ENCODE results near the gene VEGFC. TPM values are rescaled to one million over a fixed set of nuclear protein-coding genes. Genes with fewer than 3 reads are reported as not detected.

Gene VEGFC
- polyA plus RNA-seq, 1 donor (not counting 4 experiments of a cell fraction or from before 2014, with no cell fraction given), result 19.4 TPM

DNA sequence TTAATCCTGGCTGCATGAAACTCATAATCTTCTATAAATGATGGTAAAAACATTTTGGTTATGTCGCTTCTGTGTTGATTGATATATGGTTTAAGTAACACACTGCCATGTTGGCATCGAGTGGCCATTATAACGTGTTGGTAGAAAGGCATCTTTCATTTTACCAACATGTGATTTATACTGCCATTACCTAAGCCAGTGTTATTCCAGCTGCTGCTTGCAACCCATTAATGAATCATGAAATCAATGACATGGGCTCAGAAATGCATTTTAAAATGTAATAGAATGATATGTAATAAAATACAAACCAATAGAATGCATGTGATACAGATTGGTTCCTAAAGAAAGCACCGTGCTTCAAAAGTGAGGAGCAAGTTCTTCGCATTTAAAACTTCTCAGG, 102.0 kb downstream of the VEGFC start:
- no peaks in the 10 kb centered on the region for H3K4me1 ChIP-seq (ENCODE audit: control insufficient read depth, extremely low read depth, insufficient read depth, low read length)
- no peaks in the 10 kb centered on the region for H3K27me3 ChIP-seq (ENCODE audit: control insufficient read depth, extremely low read depth, insufficient read depth, low read length)
- TF ChIP-seq EZH2 (IDR thresholded peaks at IDR 0.05; ENCODE audit: low read length), result no peak
- TF ChIP-seq, protein P1, sequence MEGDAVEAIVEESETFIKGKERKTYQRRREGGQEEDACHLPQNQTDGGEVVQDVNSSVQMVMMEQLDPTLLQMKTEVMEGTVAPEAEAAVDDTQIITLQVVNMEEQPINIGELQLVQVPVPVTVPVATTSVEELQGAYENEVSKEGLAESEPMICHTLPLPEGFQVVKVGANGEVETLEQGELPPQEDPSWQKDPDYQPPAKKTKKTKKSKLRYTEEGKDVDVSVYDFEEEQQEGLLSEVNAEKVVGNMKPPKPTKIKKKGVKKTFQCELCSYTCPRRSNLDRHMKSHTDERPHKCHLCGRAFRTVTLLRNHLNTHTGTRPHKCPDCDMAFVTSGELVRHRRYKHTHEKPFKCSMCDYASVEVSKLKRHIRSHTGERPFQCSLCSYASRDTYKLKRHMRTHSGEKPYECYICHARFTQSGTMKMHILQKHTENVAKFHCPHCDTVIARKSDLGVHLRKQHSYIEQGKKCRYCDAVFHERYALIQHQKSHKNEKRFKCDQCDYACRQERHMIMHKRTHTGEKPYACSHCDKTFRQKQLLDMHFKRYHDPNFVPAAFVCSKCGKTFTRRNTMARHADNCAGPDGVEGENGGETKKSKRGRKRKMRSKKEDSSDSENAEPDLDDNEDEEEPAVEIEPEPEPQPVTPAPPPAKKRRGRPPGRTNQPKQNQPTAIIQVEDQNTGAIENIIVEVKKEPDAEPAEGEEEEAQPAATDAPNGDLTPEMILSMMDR (optimal IDR thresholded peaks at IDR 0.05 in 1 of 3, IDR thresholded peaks at IDR 0.05 in 1 of 3, conservative IDR thresholded peaks at IDR 0.05 in 1 of 3; ENCODE audit: extremely low read depth in 1 of 3, insufficient read depth in 2 of 3, low read length in 3 of 3), result no peak
- DNase-seq (ENCODE audit: low read depth, low spot score) (no peak), FAIRE-seq (no peak)
- no peaks in the 10 kb centered on the region for H3K9me1 ChIP-seq (ENCODE audit: control insufficient read depth, extremely low read depth, insufficient read depth, low read length)
- no peak overlapping the region for H3K4me2 ChIP-seq (ENCODE audit: control insufficient read depth, extremely low read depth, insufficient read depth, low read depth, low read length)
- H4K20me1 ChIP-seq (ENCODE audit: control insufficient read depth, extremely low read depth, insufficient read depth, low read length), result no peaks in the 10 kb centered on the region
- H2AFZ ChIP-seq (ENCODE audit: control insufficient read depth, low read length), result no peak overlapping the region
- no peak overlapping the region for H3K4me3 ChIP-seq (ENCODE audit: control insufficient read depth in 2 of 3, extremely low read depth in 1 of 3, insufficient read depth in 2 of 3, low read depth in 1 of 3, low read length in 3 of 3)
- dilution Hi-C loops (cut with MboI; ENCODE audit: extremely low pct_ligation_motif_present, low sequenced_read_pairs), result no loop called here
- H3K27ac ChIP-seq (ENCODE audit: control insufficient read depth, insufficient read depth, low read length), result no peak overlapping the region
- no peak overlapping the region for H3K9ac ChIP-seq (ENCODE audit: control insufficient read depth, extremely low read depth, insufficient read depth, low read length)
- peaks cover 4 to 9% of the 10 kb centered on the region in 2 experiments for H3K36me3 ChIP-seq (ENCODE audit: control insufficient read depth in 2 of 2, extremely low read depth in 1 of 2, insufficient read depth in 2 of 2, low read length in 2 of 2)
- no peaks in the 10 kb centered on the region for H3K79me2 ChIP-seq (ENCODE audit: control insufficient read depth, insufficient read depth, low read length)
- H3K9me3 ChIP-seq (ENCODE audit: control insufficient read depth, low read depth, low read length), result no peaks in the 10 kb centered on the region

DNA sequence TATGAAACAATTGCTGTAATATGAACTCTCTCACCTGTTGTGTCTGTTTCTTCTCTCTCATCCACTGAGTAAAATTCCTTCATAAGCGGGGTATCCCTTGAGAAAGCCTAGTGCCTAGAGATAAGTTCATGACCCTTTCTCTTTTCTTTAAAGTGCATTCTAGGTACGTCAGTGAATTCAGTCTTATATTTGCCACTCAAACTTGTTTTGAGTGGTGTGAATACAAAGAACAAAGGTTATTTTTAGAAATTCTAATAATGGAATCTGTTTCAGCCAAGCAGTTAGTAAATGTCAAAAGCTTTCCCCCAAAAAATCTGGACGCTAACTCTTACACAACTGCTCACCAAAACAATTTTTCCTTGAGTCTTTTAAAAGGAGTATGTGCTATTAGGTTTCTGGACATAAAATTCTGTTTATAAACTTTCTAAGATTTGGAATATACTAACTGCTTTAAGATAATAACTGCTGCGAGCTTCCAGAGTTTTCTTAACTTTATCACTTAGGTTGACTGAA, 112.0 kb downstream of the VEGFC start:
- no peak overlapping the region for H3K4me2 ChIP-seq (ENCODE audit: control insufficient read depth, extremely low read depth, insufficient read depth, low read depth, low read length)
- DNase-seq (ENCODE audit: low read depth, low spot score) (no peak), FAIRE-seq (no peak)
- H3K4me1 ChIP-seq (ENCODE audit: control insufficient read depth, extremely low read depth, insufficient read depth, low read length), result no peaks in the 10 kb centered on the region
- H3K9me3 ChIP-seq (ENCODE audit: control insufficient read depth, low read depth, low read length), result no peaks in the 10 kb centered on the region
- no peak overlapping the region for H3K27ac ChIP-seq (ENCODE audit: control insufficient read depth, insufficient read depth, low read length)
- H3K4me3 ChIP-seq (ENCODE audit: control insufficient read depth in 2 of 3, extremely low read depth in 1 of 3, insufficient read depth in 2 of 3, low read depth in 1 of 3, low read length in 3 of 3), result no peak overlapping the region
- dilution Hi-C loops (cut with MboI; ENCODE audit: extremely low pct_ligation_motif_present, low sequenced_read_pairs), result no loop called here
- no peak overlapping the region for H2AFZ ChIP-seq (ENCODE audit: control insufficient read depth, low read length)
- no peaks in the 10 kb centered on the region for H3K79me2 ChIP-seq (ENCODE audit: control insufficient read depth, insufficient read depth, low read length)
- H3K9ac ChIP-seq (ENCODE audit: control insufficient read depth, extremely low read depth, insufficient read depth, low read length), result no peak overlapping the region
- TF ChIP-seq, protein P1 (optimal IDR thresholded peaks at IDR 0.05 in 1 of 3, IDR thresholded peaks at IDR 0.05 in 1 of 3, conservative IDR thresholded peaks at IDR 0.05 in 1 of 3; ENCODE audit: extremely low read depth in 1 of 3, insufficient read depth in 2 of 3, low read length in 3 of 3), result no peak
- TF ChIP-seq EZH2 (IDR thresholded peaks at IDR 0.05; ENCODE audit: low read length), result no peak
- H3K27me3 ChIP-seq (ENCODE audit: control insufficient read depth, extremely low read depth, insufficient read depth, low read length), result no peaks in the 10 kb centered on the region
- no peaks in the 10 kb centered on the region for H4K20me1 ChIP-seq (ENCODE audit: control insufficient read depth, extremely low read depth, insufficient read depth, low read length)
- no peaks in the 10 kb centered on the region for H3K9me1 ChIP-seq (ENCODE audit: control insufficient read depth, extremely low read depth, insufficient read depth, low read length)
- H3K36me3 ChIP-seq (ENCODE audit: control insufficient read depth in 2 of 2, extremely low read depth in 1 of 2, insufficient read depth in 2 of 2, low read length in 2 of 2), result peaks cover 3 to 12% of the 10 kb centered on the region in 2 experiments

Data from keratinocyte (primary cell).